ENCODE measurements around the gene FOXP4.

GRCh38 chr6:41518118-41518517 lies 28.1 kb upstream of the FOXP4 start:
- TF ChIP-seq CTCF (IDR thresholded peaks at IDR 0.05; ENCODE audit: low read depth, low read length), result no peak
- no peak for TF ChIP-seq EZH2phosphoT487 (IDR thresholded peaks at IDR 0.05; ENCODE audit: low read depth)

Data from OCI-LY3 (cell line).